Activated CD8-positive, alpha-beta T cell treated with anti-CD3 and anti-CD28 coated beads for 36 hours (primary cell): ENCODE measurements around the gene RAB19. TPM values are rescaled to one million over a fixed set of nuclear protein-coding genes. Genes with fewer than 3 reads are reported as not detected.
A peak's percentile ranks its signal among the peaks of the same experiment; 100 is the strongest.
"Not testable (repeated sequence)": the region's sequence is repeated elsewhere in the genome, so short reads cannot be mapped to it uniquely, and the experiment has no call there.

ENCODE experiments used
- ATAC-seq: fragments of 200-7000 bp; cut with Tn5 transposase; one replicate; pipeline ENCODE4 v1.10.0; 2021; ENCODE audit warnings: mild to moderate bottlenecking, moderate library complexity
- CTCF ChIA-PET: fragments of 350-600 bp; sonication (Branson Sonifier 250); formaldehyde crosslinking; loops from one replicate; lab custom pipeline; 2021; ENCODE audit warnings: antibody characterized with exemption; lab: Charles Lee
- POLR2A ChIA-PET: fragments of 350-600 bp; sonication (Branson Sonifier 250); formaldehyde crosslinking; loops from one replicate; lab custom pipeline; 2021; ENCODE audit warnings: antibody characterized with exemption; lab: Charles Lee
- DNase-seq: peaks from one replicate; pipeline ENCODE4 v3.0.0-alpha.2; 2020
- H3K27ac Mint-ChIP-seq: one replicate; pipeline ENCODE4 v1.8.0; 2021; ENCODE audit warnings: mild to moderate bottlenecking, mixed read lengths
- H3K27me3 Mint-ChIP-seq: one replicate; pipeline ENCODE4 v1.8.0; 2021; ENCODE audit warnings: mixed read lengths
- H3K36me3 Mint-ChIP-seq: one replicate; pipeline ENCODE4 v1.8.0; 2021; ENCODE audit warnings: low read depth, mixed read lengths
- H3K4me1 Mint-ChIP-seq: one replicate; pipeline ENCODE4 v1.8.0; 2021; ENCODE audit warnings: low read depth, mixed read lengths
- H3K4me3 Mint-ChIP-seq: one replicate; pipeline ENCODE4 v1.8.0; 2021; ENCODE audit warnings: mild to moderate bottlenecking, moderate library complexity, mixed read lengths
- H3K9me3 Mint-ChIP-seq: one replicate; pipeline ENCODE4 v1.8.0; 2021; ENCODE audit warnings: mixed read lengths
- intact Hi-C: fragments of 100-400 bp; cut with micrococcal nuclease; formaldehyde crosslinking; loops from one replicate; pipeline ENCODE4 v1.10.0; 2022
- total RNA-seq, 2 experiments: library from RNA; stranded (reverse); gene quantifications; one replicate each; pipeline ENCODE4 v1.2.3, GENCODE V29; 2021
- TF ChIP-seq, protein P1 (sequence below): fragments of 200-600 bp; IDR thresholded peaks from one replicate; pipeline ENCODE4 v1.8.0; 2022; ENCODE audit warnings: antibody characterized with exemption, mild to moderate bottlenecking

The RAB19 gene
- total RNA-seq, 2 experiments from 2014 or later = 5.6 to 6.4 TPM

GRCh38 chr7:140448781-140449480 lies 45.1 kb downstream of the RAB19 start:
- intact Hi-C loops = no loop called here
- CTCF ChIA-PET = no interaction called here
- no peaks in the 10 kb centered on the region for H3K36me3 Mint-ChIP-seq
- H3K4me1 Mint-ChIP-seq = peaks cover 14% of the 10 kb centered on the region
- no peaks in the 10 kb centered on the region for H3K27me3 Mint-ChIP-seq
- POLR2A ChIA-PET = no interaction called here
- no peak for ATAC-seq
- TF ChIP-seq, protein P1, sequence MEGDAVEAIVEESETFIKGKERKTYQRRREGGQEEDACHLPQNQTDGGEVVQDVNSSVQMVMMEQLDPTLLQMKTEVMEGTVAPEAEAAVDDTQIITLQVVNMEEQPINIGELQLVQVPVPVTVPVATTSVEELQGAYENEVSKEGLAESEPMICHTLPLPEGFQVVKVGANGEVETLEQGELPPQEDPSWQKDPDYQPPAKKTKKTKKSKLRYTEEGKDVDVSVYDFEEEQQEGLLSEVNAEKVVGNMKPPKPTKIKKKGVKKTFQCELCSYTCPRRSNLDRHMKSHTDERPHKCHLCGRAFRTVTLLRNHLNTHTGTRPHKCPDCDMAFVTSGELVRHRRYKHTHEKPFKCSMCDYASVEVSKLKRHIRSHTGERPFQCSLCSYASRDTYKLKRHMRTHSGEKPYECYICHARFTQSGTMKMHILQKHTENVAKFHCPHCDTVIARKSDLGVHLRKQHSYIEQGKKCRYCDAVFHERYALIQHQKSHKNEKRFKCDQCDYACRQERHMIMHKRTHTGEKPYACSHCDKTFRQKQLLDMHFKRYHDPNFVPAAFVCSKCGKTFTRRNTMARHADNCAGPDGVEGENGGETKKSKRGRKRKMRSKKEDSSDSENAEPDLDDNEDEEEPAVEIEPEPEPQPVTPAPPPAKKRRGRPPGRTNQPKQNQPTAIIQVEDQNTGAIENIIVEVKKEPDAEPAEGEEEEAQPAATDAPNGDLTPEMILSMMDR = no peak
- no peak overlapping the region for H3K4me3 Mint-ChIP-seq
- H3K27ac Mint-ChIP-seq = no peak overlapping the region
- DNase-seq = no peak
- H3K9me3 Mint-ChIP-seq = no peaks in the 10 kb centered on the region

- intact Hi-C loops = no loop called here
- no peak for DNase-seq
- ATAC-seq = no peak
- ChIA-PET CTCF (interaction anchor here (0.7 to 3.6 kb wide), 3 partner anchors 8 to 24 kb away, joined by 3 to 26 read pairs (median 4); no protein-coding TSS in a partner anchor), POLR2A (interaction anchor here (0.7 kb wide), 1 partner anchor 11 kb away, joined by 3 read pairs; no protein-coding TSS in a partner anchor)
- peaks cover 18% of the 10 kb centered on the region for H3K36me3 Mint-ChIP-seq
- H3K4me3 Mint-ChIP-seq = no peak overlapping the region
- H3K27ac Mint-ChIP-seq = no peak overlapping the region
- no peaks in the 10 kb centered on the region for H3K27me3 Mint-ChIP-seq
- no peaks in the 10 kb centered on the region for H3K9me3 Mint-ChIP-seq
- H3K4me1 Mint-ChIP-seq = peaks cover 22% of the 10 kb centered on the region
- TF ChIP-seq, protein P1 = no peak
Observed at GRCh38 chr7:140451716-140452115, 47.9 kb downstream of the RAB19 start.

DNA sequence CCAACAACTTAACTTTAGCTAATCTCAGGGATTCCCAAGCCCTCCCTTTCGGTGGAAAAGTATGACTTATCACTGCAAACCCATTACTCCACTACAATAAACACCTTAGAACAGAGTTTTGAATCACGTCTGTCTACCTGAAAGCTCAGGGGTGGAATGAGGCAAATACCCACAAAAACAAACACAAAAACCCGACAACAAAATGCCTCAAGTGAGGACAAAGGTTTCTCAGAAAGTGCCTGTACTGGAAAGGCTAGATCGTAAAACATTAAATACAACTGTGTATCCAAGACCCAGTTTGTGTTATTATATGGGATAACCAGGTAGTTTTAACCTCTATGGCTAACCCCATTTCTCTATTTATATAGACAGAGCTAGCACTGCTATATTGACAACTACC lies 49.4 kb downstream of the RAB19 start:
- CTCF ChIA-PET = interaction anchor here (1.0 to 3.6 kb wide), 3 partner anchors 9 to 17 kb away, joined by 3 to 26 read pairs (median 4); no protein-coding TSS in a partner anchor
- POLR2A ChIA-PET = interaction anchor here (0.6 to 1.3 kb wide), 4 partner anchors 9 to 104 kb away, joined by 3 read pairs; no protein-coding TSS in a partner anchor
- H3K9me3 Mint-ChIP-seq = no peaks in the 10 kb centered on the region
- intact Hi-C loops = no loop called here
- H3K27ac Mint-ChIP-seq = peak overlapping the region; percentile 11
- H3K36me3 Mint-ChIP-seq = peaks cover 23% of the 10 kb centered on the region
- TF ChIP-seq, protein P1 = no peak
- H3K4me1 Mint-ChIP-seq = peaks cover 22% of the 10 kb centered on the region
- H3K27me3 Mint-ChIP-seq = no peaks in the 10 kb centered on the region
- no peak for DNase-seq
- no peak for ATAC-seq
- H3K4me3 Mint-ChIP-seq = no peak overlapping the region

DNA sequence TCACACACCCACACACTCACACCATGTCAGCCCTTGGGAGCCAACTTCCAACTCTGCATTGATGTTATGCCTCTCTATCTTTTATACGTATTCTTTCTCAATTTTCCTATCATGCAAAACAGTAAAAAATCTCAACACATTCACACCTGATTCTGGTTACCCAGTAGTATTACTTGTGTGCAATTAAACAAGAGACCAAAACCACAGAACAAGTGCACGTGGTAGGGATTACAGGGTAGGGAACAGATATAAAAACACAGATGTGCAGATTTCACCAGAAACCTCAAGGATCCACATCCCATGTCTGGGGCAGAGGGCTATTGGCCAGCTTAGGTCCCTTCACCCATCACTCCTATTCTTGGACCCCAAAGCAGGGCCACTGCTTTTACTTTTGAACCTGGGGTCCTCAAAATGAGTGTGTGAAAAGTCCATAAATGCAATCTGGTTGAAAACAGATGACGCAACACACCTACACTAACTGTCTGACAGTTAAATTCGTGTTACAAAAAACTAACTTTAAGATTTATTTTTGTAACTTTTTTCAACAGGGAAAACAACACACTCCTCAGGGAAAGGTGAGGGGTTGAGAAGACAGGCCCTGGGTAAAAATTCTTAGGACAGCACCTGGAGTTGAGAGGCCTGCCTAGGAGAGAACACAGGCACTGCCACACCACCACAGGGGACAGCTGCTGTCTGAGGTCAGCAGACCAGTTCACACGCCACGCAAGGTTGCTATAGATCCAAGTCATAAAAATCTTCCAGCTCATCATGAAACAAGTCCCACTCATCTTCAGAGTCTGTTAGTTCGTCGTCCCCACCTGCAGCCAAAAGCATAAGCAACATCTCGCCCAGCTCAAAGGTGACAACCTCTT lies 50.2 kb downstream of the RAB19 start:
- H3K4me3 Mint-ChIP-seq, H3K9me3 Mint-ChIP-seq, H3K27me3 Mint-ChIP-seq, intact Hi-C loops, ATAC-seq: not testable (repeated sequence)
- H3K27ac Mint-ChIP-seq = peak overlapping the region; percentile 77
- peaks cover 27% of the 10 kb centered on the region for H3K36me3 Mint-ChIP-seq
- CTCF ChIA-PET = interaction anchor here (1.0 to 3.6 kb wide), 2 partner anchors 10 to 18 kb away, joined by 3 to 26 read pairs; no protein-coding TSS in a partner anchor
- peaks cover 22% of the 10 kb centered on the region for H3K4me1 Mint-ChIP-seq
- POLR2A ChIA-PET = interaction anchor here (0.6 to 1.6 kb wide), 6 partner anchors 8 to 105 kb away, joined by 3 to 5 read pairs (median 3); no protein-coding TSS in a partner anchor
- peak; percentile 20 for DNase-seq

- Mint-ChIP-seq H3K9me3 (no peaks in the 10 kb centered on the region), H3K27ac (peak overlapping the region; percentile 77), H3K4me1 (peaks cover 22% of the 10 kb centered on the region), H3K4me3 (no peak overlapping the region), H3K36me3 (peaks cover 32% of the 10 kb centered on the region), H3K27me3 (no peaks in the 10 kb centered on the region)
- TF ChIP-seq, protein P1 = no peak
- intact Hi-C loops = no loop called here
- ChIA-PET POLR2A (interaction anchor here (0.9 to 1.6 kb wide), 4 partner anchors 9 to 105 kb away, joined by 3 to 5 read pairs (median 3); no protein-coding TSS in a partner anchor), CTCF (interaction anchor here (1.2 to 3.6 kb wide), 2 partner anchors 11 to 39 kb away, joined by 3 to 26 read pairs; no protein-coding TSS in a partner anchor)
- DNase-seq (no peak), ATAC-seq (no peak)
Observed at GRCh38 chr7:140454657-140455015, 50.8 kb downstream of the RAB19 start.
